NB4 (cell line): Measurements from ENCODE around the gene VPS36.
"Not testable (repeated sequence)": the region's sequence is repeated elsewhere in the genome, so short reads cannot be mapped to it uniquely, and the experiment has no call there.

Experiments used
- DNase-seq: peaks from one replicate; pipeline ENCODE4 v3.0.0; 2010; ENCODE audit warnings: low read depth
- H3K4me3 ChIP-seq: one replicate; pipeline ENCODE4 v1.5.1; 2011; ENCODE audit warnings: mild to moderate bottlenecking, low read depth, low read length, moderate library complexity
- CTCF ChIP-seq: IDR thresholded peaks from one replicate; pipeline ENCODE4 v1.5.1; 2012; ENCODE audit warnings: low read depth, low read length
- MAX ChIP-seq: IDR thresholded peaks from 2 replicates; pipeline ENCODE4 v1.6.1; 2011; ENCODE audit warnings: low read depth, low read length
- MYC ChIP-seq: IDR thresholded peaks from 2 replicates; pipeline ENCODE4 v1.6.1; 2011; ENCODE audit warnings: low read depth, low read length
- POLR2A ChIP-seq: IDR thresholded peaks from 2 replicates; pipeline ENCODE4 v1.6.1; 2011; ENCODE audit warnings: mild to moderate bottlenecking; ENCODE audit not compliant: insufficient read length; ENCODE audit errors: extremely low read depth

The VPS36 gene

GRCh38 chr13:52374389-52374788 lies 76.0 kb downstream of the VPS36 start:
- no peak overlapping the region for H3K4me3 ChIP-seq
- no peak for TF ChIP-seq MAX
- TF ChIP-seq CTCF = no peak
- no peak for TF ChIP-seq MYC
- no peak for TF ChIP-seq POLR2A
- DNase-seq = no peak

GRCh38 chr13:52373277-52373676 lies 77.2 kb downstream of the VPS36 start:
- not testable (repeated sequence) for H3K4me3 ChIP-seq, DNase-seq

- TF ChIP-seq CTCF (no peak), POLR2A (no peak)
- DNase-seq = peak; percentile 32
- no peak overlapping the region for H3K4me3 ChIP-seq
Observed at GRCh38 chr13:52371736-52372247, 78.6 kb downstream of the VPS36 start.

- DNase-seq = no peak
- H3K4me3 ChIP-seq = no peak overlapping the region
- TF ChIP-seq MYC (no peak), MAX (no peak), POLR2A (no peak), CTCF (no peak)
Observed at GRCh38 chr13:52366291-52366690, 84.1 kb downstream of the VPS36 start.
